Measurements from ENCODE around the gene AP4B1.
"Not testable (repeated sequence)": the region's sequence is repeated elsewhere in the genome, so short reads cannot be mapped to it uniquely, and the experiment has no call there.

AP4B1 gene

GRCh38 chr1:113904674-113905434 lies at the start of gene AP4B1, which contains the start of gene DCLRE1B:
Gene AP4B1 (minus strand): TSS chr1:113904799. CDS start chr1:113904717, 82 bp downstream.
Gene DCLRE1B (plus strand): TSS chr1:113905326. CDS start chr1:113905587, 261 bp downstream.
- Mint-ChIP-seq H3K4me1 (peaks cover 37% of the 10 kb centered on the region), H3K27me3 (no peaks in the 10 kb centered on the region), H3K27ac (peak within 1 kb of the TSS; percentile 82), H3K36me3 (peaks cover 40% of the 10 kb centered on the region), H3K4me3 (peak within 1 kb of the TSS; percentile 80), H3K9me3 (no peaks in the 10 kb centered on the region)
- ATAC-seq, result peak; percentile 98

GRCh38 chr1:113951719-113952118 lies 47.1 kb upstream of the AP4B1 start:
- peaks cover 18% of the 10 kb centered on the region for H3K4me1 Mint-ChIP-seq
- no peak overlapping the region for H3K4me3 Mint-ChIP-seq
- H3K9me3 Mint-ChIP-seq, result no peaks in the 10 kb centered on the region
- peaks cover 26% of the 10 kb centered on the region for H3K36me3 Mint-ChIP-seq
- H3K27ac Mint-ChIP-seq, result no peak overlapping the region
- no peaks in the 10 kb centered on the region for H3K27me3 Mint-ChIP-seq
- ATAC-seq, result no peak

DNA sequence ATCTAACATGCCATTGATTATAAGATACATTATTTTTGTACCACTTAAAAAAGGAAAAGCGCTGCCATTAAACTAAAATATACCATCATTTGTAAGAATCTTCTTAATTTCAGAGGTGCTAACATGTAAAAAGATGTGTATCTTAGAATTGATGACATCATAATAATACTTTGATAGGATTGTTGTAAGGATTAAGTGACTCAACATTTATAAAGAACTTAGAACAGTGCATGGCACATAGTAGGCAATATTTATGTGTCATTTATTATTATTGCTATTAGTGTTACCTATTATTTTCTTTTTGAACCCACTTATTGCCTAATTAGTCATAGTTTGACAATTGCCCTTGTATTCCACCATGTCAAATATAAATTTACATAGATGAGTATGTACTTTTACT lies 46.3 kb upstream of the AP4B1 start:
- H3K4me1 Mint-ChIP-seq, result peaks cover 26% of the 10 kb centered on the region
- H3K27ac Mint-ChIP-seq, result no peak overlapping the region
- H3K27me3 Mint-ChIP-seq, result no peaks in the 10 kb centered on the region
- peaks cover 19% of the 10 kb centered on the region for H3K36me3 Mint-ChIP-seq
- no peak overlapping the region for H3K4me3 Mint-ChIP-seq
- no peak for ATAC-seq
- no peaks in the 10 kb centered on the region for H3K9me3 Mint-ChIP-seq

DNA sequence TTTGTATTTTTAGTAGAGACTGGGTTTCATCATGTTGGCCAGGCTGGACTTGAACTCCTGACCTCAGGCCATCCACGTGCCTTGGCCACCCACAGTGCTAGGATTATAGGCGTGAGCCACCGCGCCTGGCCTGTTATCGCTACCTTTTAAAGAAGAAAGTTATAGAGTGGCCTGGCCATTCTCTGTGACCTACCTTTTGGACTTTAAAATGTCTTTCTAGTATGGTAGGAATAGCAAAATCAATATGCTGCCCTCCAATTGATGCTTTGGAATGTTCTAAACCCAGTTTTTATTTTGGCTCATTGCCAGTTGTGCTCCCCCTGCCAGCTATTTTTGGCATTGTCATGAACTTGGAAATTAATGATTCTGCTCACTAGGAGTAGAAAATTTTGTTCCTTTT lies 44.4 kb upstream of the AP4B1 start:
- no peak for ATAC-seq
- H3K36me3 Mint-ChIP-seq, result peaks cover 21% of the 10 kb centered on the region
- no peak overlapping the region for H3K4me3 Mint-ChIP-seq
- H3K4me1 Mint-ChIP-seq, result peaks cover 39% of the 10 kb centered on the region
- H3K27ac Mint-ChIP-seq, result peak overlapping the region; percentile 57
- no peaks in the 10 kb centered on the region for H3K27me3 Mint-ChIP-seq
- H3K9me3 Mint-ChIP-seq, result peaks cover 5% of the 10 kb centered on the region

GRCh38 chr1:113948151-113948550 lies 43.6 kb upstream of the AP4B1 start:
- H3K27me3 Mint-ChIP-seq, ATAC-seq, H3K9me3 Mint-ChIP-seq, H3K4me3 Mint-ChIP-seq: not testable (repeated sequence)
- Mint-ChIP-seq H3K4me1 (peaks cover 42% of the 10 kb centered on the region), H3K27ac (peak overlapping the region; percentile 57), H3K36me3 (peaks cover 16% of the 10 kb centered on the region)

DNA sequence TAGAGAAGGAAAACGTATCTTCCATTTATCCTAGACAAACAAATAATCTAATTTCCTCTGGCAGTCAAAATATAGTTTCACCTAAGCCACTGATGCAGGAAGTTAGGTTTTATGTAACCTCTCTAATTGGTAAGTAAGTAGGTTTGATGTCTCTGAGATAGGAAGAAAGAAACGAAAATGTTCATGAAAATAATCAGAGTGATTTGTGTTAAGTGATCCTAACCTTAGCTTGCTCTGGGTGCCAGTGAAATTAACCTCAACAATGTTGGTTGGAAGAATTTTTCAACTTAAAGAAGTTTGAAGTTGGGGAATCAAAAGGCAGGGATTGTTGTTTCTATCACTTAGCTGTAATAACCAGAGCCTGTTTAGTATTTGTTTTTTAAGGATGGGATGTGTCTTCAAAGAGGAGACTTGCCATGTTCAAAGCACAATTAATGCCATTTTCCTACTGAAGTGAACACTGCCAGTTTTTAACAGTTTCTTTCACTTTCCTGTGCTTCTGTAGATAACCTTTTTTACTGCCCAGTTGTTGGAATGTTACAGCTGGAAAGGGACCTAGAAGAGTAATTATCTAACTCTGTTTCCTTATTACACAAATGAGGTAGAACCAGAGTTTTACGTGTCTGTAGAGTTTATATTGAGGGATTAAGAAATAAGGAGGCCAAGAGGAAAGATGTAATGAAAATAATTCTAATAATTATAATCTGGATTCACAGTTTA lies 42.9 kb upstream of the AP4B1 start:
- H3K9me3 Mint-ChIP-seq, result peaks cover 8% of the 10 kb centered on the region
- H3K4me3 Mint-ChIP-seq, result no peak overlapping the region
- peaks cover 44% of the 10 kb centered on the region for H3K4me1 Mint-ChIP-seq
- H3K27ac Mint-ChIP-seq, result peak overlapping the region; percentile 70
- H3K27me3 Mint-ChIP-seq, result no peaks in the 10 kb centered on the region
- no peak for ATAC-seq
- peaks cover 20% of the 10 kb centered on the region for H3K36me3 Mint-ChIP-seq

GRCh38 chr1:113946678-113947387 lies 42.2 kb upstream of the AP4B1 start:
- Mint-ChIP-seq H3K4me1 (peaks cover 44% of the 10 kb centered on the region), H3K27me3 (no peaks in the 10 kb centered on the region), H3K9me3 (peaks cover 8% of the 10 kb centered on the region), H3K4me3 (no peak overlapping the region), H3K36me3 (peaks cover 20% of the 10 kb centered on the region), H3K27ac (peak overlapping the region; percentile 70)
- ATAC-seq, result no peak

DNA sequence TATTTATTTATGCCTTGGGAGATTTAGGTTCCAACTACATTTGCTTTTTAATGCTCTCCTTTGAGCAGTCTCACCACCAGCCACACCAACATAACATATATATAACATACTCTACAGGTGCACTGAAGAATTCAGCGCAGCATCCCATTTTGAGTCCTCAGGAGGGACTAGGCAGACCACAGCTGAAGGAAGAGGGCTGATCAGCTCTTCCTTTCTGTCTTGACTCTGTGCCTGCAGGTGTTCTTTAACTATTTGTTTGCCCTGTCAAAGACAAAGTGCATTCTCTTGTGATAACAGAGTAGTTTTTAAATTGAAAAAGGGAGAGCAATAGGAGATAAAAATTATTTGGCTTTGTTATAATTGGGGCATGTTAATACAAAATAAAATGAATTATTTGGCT lies 41.5 kb upstream of the AP4B1 start:
- H3K9me3 Mint-ChIP-seq, result peaks cover 8% of the 10 kb centered on the region
- H3K27me3 Mint-ChIP-seq, result no peaks in the 10 kb centered on the region
- no peak overlapping the region for H3K4me3 Mint-ChIP-seq
- ATAC-seq, result no peak
- H3K36me3 Mint-ChIP-seq, result peaks cover 20% of the 10 kb centered on the region
- peaks cover 38% of the 10 kb centered on the region for H3K4me1 Mint-ChIP-seq
- H3K27ac Mint-ChIP-seq, result no peak overlapping the region

DNA sequence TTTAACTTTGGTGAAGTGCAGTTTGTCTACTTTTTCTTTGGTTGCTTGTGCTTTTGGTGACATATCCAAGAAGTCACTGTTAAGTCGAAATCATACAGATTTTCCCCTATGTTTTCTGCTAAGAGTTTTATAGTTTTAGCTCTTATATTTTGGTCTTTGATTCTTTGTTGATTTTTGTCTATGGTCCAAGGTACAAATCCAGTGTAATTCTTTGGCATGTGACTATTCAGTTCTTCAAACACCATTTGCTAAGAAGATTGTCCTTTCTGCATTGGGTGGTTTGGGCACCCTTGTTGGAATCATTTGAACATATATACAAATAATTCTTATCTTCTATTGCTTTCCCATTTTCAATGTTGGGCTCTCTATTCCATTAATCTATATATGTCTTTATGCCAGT lies 40.7 kb upstream of the AP4B1 start:
- Mint-ChIP-seq H3K27ac (no peak overlapping the region), H3K27me3 (no peaks in the 10 kb centered on the region), H3K9me3 (peaks cover 8% of the 10 kb centered on the region), H3K4me1 (peaks cover 46% of the 10 kb centered on the region), H3K36me3 (peaks cover 26% of the 10 kb centered on the region), H3K4me3 (no peak overlapping the region)
- ATAC-seq, result no peak

DNA sequence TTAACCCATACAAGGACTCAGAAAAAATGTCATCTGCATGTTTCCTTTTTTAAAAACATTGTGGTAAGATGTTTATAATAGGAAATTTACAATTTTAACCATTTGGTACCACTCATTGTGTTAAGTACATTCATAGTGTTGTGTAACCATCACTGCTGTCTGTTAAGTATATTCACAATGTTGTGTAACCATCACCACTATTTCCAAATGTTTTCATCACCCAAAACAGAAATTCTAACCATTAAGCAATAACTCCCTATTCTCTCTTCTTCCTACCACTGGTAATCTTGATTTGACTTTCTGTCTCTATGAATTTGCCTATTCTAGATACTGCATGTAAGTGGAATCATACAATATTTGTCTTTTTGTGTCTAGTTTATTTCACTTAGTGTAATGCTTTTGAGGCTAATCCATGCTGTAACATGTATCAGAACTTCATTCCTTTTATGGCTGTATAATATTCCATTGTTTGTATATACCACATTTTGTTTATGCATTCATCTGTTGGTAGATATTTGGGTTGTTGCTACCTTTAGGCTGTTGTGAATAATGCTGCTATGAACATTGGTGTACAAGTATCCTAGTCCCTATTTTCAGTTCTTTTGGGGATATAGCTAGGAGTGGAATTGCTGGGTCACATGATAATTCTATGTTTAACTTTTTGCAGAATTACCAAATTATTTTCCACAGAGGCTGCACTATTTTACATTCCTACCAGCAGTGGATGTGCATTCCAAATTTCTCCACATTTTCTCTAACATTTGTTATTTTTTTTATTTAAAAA lies 38.6 kb upstream of the AP4B1 start:
- Mint-ChIP-seq H3K4me1 (peaks cover 67% of the 10 kb centered on the region), H3K4me3 (no peak overlapping the region), H3K27me3 (no peaks in the 10 kb centered on the region), H3K9me3 (peaks cover 8% of the 10 kb centered on the region), H3K36me3 (peaks cover 29% of the 10 kb centered on the region), H3K27ac (no peak overlapping the region)
- ATAC-seq, result no peak

DNA sequence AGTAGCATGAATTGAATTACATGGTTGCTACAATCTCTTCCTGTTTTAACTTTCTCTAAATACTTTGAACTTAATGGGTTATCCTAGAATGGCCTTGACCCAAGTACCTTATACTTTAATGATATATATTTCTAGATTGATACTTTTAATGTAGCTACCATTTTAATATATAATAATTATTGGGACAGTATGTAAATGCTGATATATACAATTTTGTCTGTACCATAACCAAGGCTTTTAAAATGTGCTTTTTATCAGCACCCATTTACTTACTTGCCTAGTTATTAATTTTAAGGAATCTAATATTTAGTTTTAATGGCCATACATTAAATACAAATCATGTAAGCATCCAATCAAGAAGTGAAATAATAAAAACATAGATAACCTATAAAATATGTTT lies 37.9 kb upstream of the AP4B1 start:
- Mint-ChIP-seq H3K36me3 (peaks cover 29% of the 10 kb centered on the region), H3K4me1 (peaks cover 70% of the 10 kb centered on the region), H3K4me3 (no peak overlapping the region), H3K9me3 (peaks cover 8% of the 10 kb centered on the region), H3K27ac (no peak overlapping the region), H3K27me3 (no peaks in the 10 kb centered on the region)
- ATAC-seq, result no peak

GRCh38 chr1:113941245-113941559 lies 36.6 kb upstream of the AP4B1 start:
- Mint-ChIP-seq H3K4me1 (peaks cover 63% of the 10 kb centered on the region), H3K27ac (no peak overlapping the region), H3K36me3 (peaks cover 29% of the 10 kb centered on the region), H3K27me3 (no peaks in the 10 kb centered on the region), H3K9me3 (peaks cover 8% of the 10 kb centered on the region), H3K4me3 (no peak overlapping the region)
- no peak for ATAC-seq

- Mint-ChIP-seq H3K27me3 (no peaks in the 10 kb centered on the region), H3K27ac (peak overlapping the region; percentile 41), H3K4me3 (no peak overlapping the region), H3K9me3 (peaks cover 8% of the 10 kb centered on the region), H3K36me3 (peaks cover 28% of the 10 kb centered on the region), H3K4me1 (peaks cover 57% of the 10 kb centered on the region)
- ATAC-seq, result peak; percentile 70
Measured at GRCh38 chr1:113940365-113941244, 36.0 kb upstream of the AP4B1 start.

DNA sequence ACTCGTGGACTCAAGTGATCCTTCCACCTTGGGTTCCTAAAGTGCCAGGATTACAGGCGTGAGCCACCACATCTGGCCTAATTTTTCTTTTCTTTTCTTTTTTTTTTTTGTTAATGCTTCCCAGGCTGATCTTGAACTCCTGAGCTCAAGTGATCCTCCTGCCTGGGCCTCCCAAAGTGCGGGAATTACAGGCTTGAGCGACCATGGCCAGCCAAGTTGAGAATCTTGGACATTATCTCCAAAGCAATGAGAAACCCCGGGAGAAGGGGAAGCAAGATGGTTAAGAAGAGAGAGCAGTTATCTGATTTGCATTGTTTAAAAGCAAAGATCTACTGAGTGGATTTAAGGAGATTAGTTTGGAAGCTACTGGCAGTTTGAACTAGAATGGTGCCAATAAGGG lies 33.6 kb upstream of the AP4B1 start:
- no peak for ATAC-seq
- Mint-ChIP-seq H3K9me3 (peaks cover 2% of the 10 kb centered on the region), H3K4me1 (peaks cover 56% of the 10 kb centered on the region), H3K4me3 (no peak overlapping the region), H3K27me3 (no peaks in the 10 kb centered on the region), H3K36me3 (peaks cover 18% of the 10 kb centered on the region), H3K27ac (peak overlapping the region; percentile 41)

All from stimulated activated memory B cell treated with anti-CD40 and anti-IgM and Interleukin-4, amounts not matched to agents 10 μg/mL and 1 μg/mL and 100 μg/mL, for 72 hours (primary cell).